Panc1 (cell line): ENCODE results near the gene HS2ST1. TPM values are rescaled to one million over a fixed set of nuclear protein-coding genes. Genes with fewer than 3 reads are reported as not detected.
A peak's percentile ranks its signal among the peaks of the same experiment; 100 is the strongest.

Experiments used
- ATAC-seq: fragments of 200-7000 bp; cut with Tn5 transposase; 2 replicates; pipeline ENCODE4 v1.9.1; 2020; ENCODE audit warnings: mild to moderate bottlenecking, moderate library complexity
- BruUV-seq: library from RNA; stranded (reverse); fragments of 400-500 nt; replicated peaks from 2 replicates; lab custom pipeline; 2021; lab: Mats Ljungman, UMichigan
- CTCF ChIA-PET: fragments of 300-600 bp; sonication (Branson Sonifier 250); formaldehyde crosslinking; loops from one replicate; lab custom pipeline; 2022; ENCODE audit warnings: antibody characterized with exemption; lab: Charles Lee
- POLR2A ChIA-PET: fragments of 300-600 bp; sonication (Branson Sonifier 250); formaldehyde crosslinking; loops from one replicate; lab custom pipeline; 2022; ENCODE audit warnings: antibody characterized with exemption; lab: Charles Lee
- DNase-seq: peaks from one replicate; pipeline ENCODE4 v3.0.0-alpha.2; 2010; ENCODE audit warnings: low read depth, low spot score
- H3K27ac ChIP-seq: 2 replicates; pipeline ENCODE4 v1.5.1; 2011; ENCODE audit warnings: mild to moderate bottlenecking, low read length, inconsistent platforms
- H3K27me3 ChIP-seq: fragments of 200-500 bp; sonication (Bioruptor generic); 2 replicates; pipeline ENCODE4 v1.6.0; 2014; ENCODE audit warnings: low read length, inconsistent platforms; ENCODE audit not compliant: control insufficient read depth, insufficient read depth
- H3K36me3 ChIP-seq: fragments of 200-500 bp; sonication (Bioruptor generic); 2 replicates; pipeline ENCODE4 v1.5.1; 2014; ENCODE audit warnings: inconsistent platforms, mild to moderate bottlenecking, low read length, moderate library complexity; ENCODE audit not compliant: control insufficient read depth, insufficient read depth
- H3K4me1 ChIP-seq: 2 replicates; pipeline ENCODE4 v1.5.1; 2011; ENCODE audit warnings: inconsistent platforms, mild to moderate bottlenecking, low read length, moderate library complexity; ENCODE audit not compliant: control insufficient read depth, insufficient read depth
- H3K4me3 ChIP-seq, 2 experiments: 2 replicates each; pipeline ENCODE4 v1.5.1; 2011 to 2012; ENCODE audit warnings: low read depth in 2 of 2, low read length in 2 of 2, mild to moderate bottlenecking in 2 of 2, inconsistent platforms in 1 of 2, moderate library complexity in 1 of 2
- H3K9me3 ChIP-seq: fragments of 200-500 bp; sonication (Bioruptor generic); 2 replicates; pipeline ENCODE4 v1.5.1; 2014; ENCODE audit warnings: low read depth, mild to moderate bottlenecking, inconsistent platforms, low read length, moderate library complexity; ENCODE audit not compliant: control insufficient read depth, insufficient read depth
- POLR2AphosphoS5 ChIP-seq: IDR thresholded peaks from 2 replicates; pipeline ENCODE4 v1.6.1; 2012; ENCODE audit warnings: mild to moderate bottlenecking, low read depth, low read length, moderate library complexity
- SIN3A ChIP-seq: IDR thresholded peaks from 2 replicates; pipeline ENCODE4 v1.6.1; 2012; ENCODE audit warnings: low read depth, mild to moderate bottlenecking, low read length, moderate library complexity, borderline replicate concordance; ENCODE audit not compliant: insufficient read depth
- TCF7L2 ChIP-seq: IDR thresholded peaks from 2 replicates; pipeline ENCODE4 v1.6.1; 2011; ENCODE audit warnings: mild to moderate bottlenecking, low read depth, low read length, inconsistent platforms
- in situ Hi-C: cut with HindIII; loops from 2 replicates; pipeline ENCODE4 v1.10.0; 2016; ENCODE audit warnings: low sequenced_read_pairs, low pct_unique_long_range_greater_than_20kb
- intact Hi-C: fragments of 100-400 bp; cut with micrococcal nuclease; formaldehyde crosslinking; loops from one replicate; pipeline ENCODE4 v1.10.0; 2022; ENCODE audit not compliant: unreplicated experiment
- total RNA-seq: library from RNA; stranded (reverse); gene quantifications from one replicate; pipeline ENCODE4 v1.2.1, GENCODE V29; 2021; ENCODE audit not compliant: unreplicated experiment
- TF ChIP-seq, protein P1 (sequence below), 2 experiments: IDR thresholded peaks; 2 replicates each; pipeline ENCODE4 v1.6.1; 2011 to 2012; ENCODE audit warnings: low read depth in 2 of 2, control low read depth in 1 of 2, low read length in 1 of 2, mild to moderate bottlenecking in 1 of 2, moderate library complexity in 1 of 2; ENCODE audit not compliant: insufficient read depth in 1 of 2
- TF ChIP-seq, protein P2 (sequence below): fragments of 450-650 bp; IDR thresholded peaks from 2 replicates; pipeline ENCODE4 v1.5.1; 2017; ENCODE audit warnings: mild to moderate bottlenecking

HS2ST1 gene
- total RNA-seq, 1 experiment from 2014 or later, result 81.0 TPM

DNA sequence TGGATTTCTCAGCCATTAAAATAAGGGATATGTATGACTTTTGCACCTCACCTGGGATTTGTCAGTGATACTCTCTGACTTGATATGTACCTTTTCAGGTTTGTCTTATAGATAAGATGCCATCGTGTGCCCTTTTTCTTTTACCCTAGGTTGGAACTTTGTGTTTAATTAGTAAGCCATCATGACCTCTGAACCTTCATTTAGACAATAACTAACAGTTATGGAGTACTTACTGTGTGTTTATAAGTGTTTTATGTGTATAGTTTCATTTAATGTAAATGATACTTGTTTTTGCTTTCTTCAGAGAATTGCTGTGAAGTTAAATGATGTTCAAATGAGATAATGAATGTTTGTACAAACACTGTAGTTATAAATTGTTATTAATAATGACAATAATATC lies 14.4 kb downstream of the HS2ST1 start:
- POLR2A ChIA-PET, result no interaction called here
- H3K4me1 ChIP-seq, result peaks cover 11% of the 10 kb centered on the region
- CTCF ChIA-PET, result no interaction called here
- no peak overlapping the region for H3K27ac ChIP-seq
- TF ChIP-seq POLR2AphosphoS5 (no peak), SIN3A (no peak), TCF7L2 (no peak)
- TF ChIP-seq, protein P1, sequence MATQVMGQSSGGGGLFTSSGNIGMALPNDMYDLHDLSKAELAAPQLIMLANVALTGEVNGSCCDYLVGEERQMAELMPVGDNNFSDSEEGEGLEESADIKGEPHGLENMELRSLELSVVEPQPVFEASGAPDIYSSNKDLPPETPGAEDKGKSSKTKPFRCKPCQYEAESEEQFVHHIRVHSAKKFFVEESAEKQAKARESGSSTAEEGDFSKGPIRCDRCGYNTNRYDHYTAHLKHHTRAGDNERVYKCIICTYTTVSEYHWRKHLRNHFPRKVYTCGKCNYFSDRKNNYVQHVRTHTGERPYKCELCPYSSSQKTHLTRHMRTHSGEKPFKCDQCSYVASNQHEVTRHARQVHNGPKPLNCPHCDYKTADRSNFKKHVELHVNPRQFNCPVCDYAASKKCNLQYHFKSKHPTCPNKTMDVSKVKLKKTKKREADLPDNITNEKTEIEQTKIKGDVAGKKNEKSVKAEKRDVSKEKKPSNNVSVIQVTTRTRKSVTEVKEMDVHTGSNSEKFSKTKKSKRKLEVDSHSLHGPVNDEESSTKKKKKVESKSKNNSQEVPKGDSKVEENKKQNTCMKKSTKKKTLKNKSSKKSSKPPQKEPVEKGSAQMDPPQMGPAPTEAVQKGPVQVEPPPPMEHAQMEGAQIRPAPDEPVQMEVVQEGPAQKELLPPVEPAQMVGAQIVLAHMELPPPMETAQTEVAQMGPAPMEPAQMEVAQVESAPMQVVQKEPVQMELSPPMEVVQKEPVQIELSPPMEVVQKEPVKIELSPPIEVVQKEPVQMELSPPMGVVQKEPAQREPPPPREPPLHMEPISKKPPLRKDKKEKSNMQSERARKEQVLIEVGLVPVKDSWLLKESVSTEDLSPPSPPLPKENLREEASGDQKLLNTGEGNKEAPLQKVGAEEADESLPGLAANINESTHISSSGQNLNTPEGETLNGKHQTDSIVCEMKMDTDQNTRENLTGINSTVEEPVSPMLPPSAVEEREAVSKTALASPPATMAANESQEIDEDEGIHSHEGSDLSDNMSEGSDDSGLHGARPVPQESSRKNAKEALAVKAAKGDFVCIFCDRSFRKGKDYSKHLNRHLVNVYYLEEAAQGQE (IDR thresholded peaks at IDR 0.05; ENCODE audit: insufficient read depth in 1 of 2, low read depth in 2 of 2, low read length in 1 of 2), result no peak
- TF ChIP-seq, protein P2, sequence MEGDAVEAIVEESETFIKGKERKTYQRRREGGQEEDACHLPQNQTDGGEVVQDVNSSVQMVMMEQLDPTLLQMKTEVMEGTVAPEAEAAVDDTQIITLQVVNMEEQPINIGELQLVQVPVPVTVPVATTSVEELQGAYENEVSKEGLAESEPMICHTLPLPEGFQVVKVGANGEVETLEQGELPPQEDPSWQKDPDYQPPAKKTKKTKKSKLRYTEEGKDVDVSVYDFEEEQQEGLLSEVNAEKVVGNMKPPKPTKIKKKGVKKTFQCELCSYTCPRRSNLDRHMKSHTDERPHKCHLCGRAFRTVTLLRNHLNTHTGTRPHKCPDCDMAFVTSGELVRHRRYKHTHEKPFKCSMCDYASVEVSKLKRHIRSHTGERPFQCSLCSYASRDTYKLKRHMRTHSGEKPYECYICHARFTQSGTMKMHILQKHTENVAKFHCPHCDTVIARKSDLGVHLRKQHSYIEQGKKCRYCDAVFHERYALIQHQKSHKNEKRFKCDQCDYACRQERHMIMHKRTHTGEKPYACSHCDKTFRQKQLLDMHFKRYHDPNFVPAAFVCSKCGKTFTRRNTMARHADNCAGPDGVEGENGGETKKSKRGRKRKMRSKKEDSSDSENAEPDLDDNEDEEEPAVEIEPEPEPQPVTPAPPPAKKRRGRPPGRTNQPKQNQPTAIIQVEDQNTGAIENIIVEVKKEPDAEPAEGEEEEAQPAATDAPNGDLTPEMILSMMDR, result no peak
- no peaks in the 10 kb centered on the region for H3K36me3 ChIP-seq
- BruUV-seq, result no TSS peak
- intact Hi-C loops, result no loop called here
- DNase-seq, result no peak
- ATAC-seq, result no peak
- H3K27me3 ChIP-seq, result no peaks in the 10 kb centered on the region
- in situ Hi-C loops, result no loop called here
- peaks cover 8% of the 10 kb centered on the region; the same call in 1 of the 2 replicates for H3K9me3 ChIP-seq
- no peak overlapping the region for H3K4me3 ChIP-seq

DNA sequence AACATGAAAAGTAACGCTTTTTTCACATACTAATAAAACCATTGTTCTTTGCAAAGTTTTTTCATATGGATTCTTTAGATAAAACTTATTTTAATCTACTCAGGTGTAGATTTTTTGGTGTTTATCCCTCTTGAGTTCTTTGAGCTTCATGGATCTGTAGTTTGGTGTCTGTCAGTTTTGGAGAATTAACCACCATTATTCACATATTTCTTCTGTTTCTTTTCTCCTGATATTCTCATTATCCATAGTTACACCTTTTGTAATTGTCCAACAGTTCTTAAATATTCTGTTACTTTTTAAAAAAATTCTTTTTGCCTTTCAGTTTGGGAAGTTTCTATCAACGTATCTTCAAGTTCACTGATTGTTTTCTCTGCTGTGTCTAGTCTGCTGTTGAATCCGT lies 18.6 kb downstream of the HS2ST1 start:
- POLR2A ChIA-PET, result no interaction called here
- peaks cover 16% of the 10 kb centered on the region for H3K4me1 ChIP-seq
- no peak for TF ChIP-seq TCF7L2
- TF ChIP-seq, protein P1 (IDR thresholded peaks at IDR 0.05; ENCODE audit: insufficient read depth in 1 of 2, low read depth in 2 of 2, low read length in 1 of 2), result no peak
- no peak for TF ChIP-seq POLR2AphosphoS5
- TF ChIP-seq, protein P2, result no peak
- no peak for TF ChIP-seq SIN3A
- DNase-seq, result no peak
- in situ Hi-C loops (no loop called here), intact Hi-C loops (no loop called here)
- no peaks in the 10 kb centered on the region for H3K36me3 ChIP-seq
- no TSS peak for BruUV-seq
- no peaks in the 10 kb centered on the region for H3K9me3 ChIP-seq
- H3K27me3 ChIP-seq, result no peaks in the 10 kb centered on the region
- no peak for ATAC-seq
- H3K4me3 ChIP-seq, result no peak overlapping the region
- H3K27ac ChIP-seq, result peak overlapping the region; percentile 76
- CTCF ChIA-PET, result no interaction called here
